ENCODE data around the gene WDR36. TPM values are rescaled to one million over a fixed set of nuclear protein-coding genes. Genes with fewer than 3 reads are reported as not detected.

WDR36 gene
- total and polyA plus RNA-seq, 2 of the 8 experiments (the other 6 are each of a cell fraction or from before 2014, with no cell fraction given): 9.3 to 41.8 TPM

DNA sequence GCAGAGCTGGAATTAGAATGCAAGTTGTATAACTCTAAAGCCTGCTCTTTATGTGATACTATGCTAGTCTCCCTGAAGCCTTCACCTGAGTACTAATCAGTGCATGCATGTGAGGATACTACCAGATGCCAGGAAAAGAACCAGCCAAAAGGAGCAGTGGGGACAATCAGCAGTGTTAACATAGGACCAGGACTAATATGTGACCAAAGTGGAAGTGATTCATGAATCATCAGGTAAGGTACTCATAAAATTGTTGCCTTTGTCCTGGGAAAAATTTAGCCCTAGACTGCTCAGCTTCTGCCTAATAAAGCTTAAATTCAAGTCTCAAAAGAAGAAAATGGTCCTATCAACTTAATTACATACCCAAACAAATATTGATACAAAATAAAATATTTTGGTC lies 34.1 kb upstream of the WDR36 start:
- Histone ChIP-seq H3K9me3 (ENCODE audit: insufficient read depth in 2 of 2, low read depth in 1 of 2, low read length in 1 of 2) (no peaks in the 10 kb centered on the region), H4K5ac (ENCODE audit: insufficient read length, low read depth, low read length) (no peak overlapping the region), H4K20me1 (replicated peaks in 1 of 2; ENCODE audit: control insufficient read depth in 1 of 2, insufficient read depth in 2 of 2, low read length in 2 of 2) (no peaks in the 10 kb centered on the region), H2BK5ac (ENCODE audit: low read depth, low read length) (no peak overlapping the region), H2AK5ac (ENCODE audit: low read depth, low read length) (no peak overlapping the region), H3K9ac (replicated peaks in 1 of 4; ENCODE audit: extremely low read depth in 1 of 4, low read depth in 3 of 4, low read length in 3 of 4) (no peak overlapping the region), H3K4ac (replicated peaks; ENCODE audit: insufficient read length, low read depth, low read length) (no peak overlapping the region), H2BK12ac (ENCODE audit: low read depth, low read length) (no peak overlapping the region), H3K4me2 (ENCODE audit: insufficient read depth in 1 of 2, low read depth in 2 of 2, low read length in 2 of 2) (no peak overlapping the region), H3K27me3 (replicated peaks in 1 of 4; ENCODE audit: control insufficient read depth in 3 of 4, extremely low read depth in 1 of 4, insufficient read depth in 3 of 4, low read length in 3 of 4) (no peaks in the 10 kb centered on the region), H2BK120ac (replicated peaks; ENCODE audit: low read depth, low read length) (no peak overlapping the region), H2AFZ (ENCODE audit: low read length) (no peak overlapping the region), H4K91ac (replicated peaks; ENCODE audit: insufficient read length, low read length) (no peak overlapping the region), H3K4me1 (replicated peaks in 1 of 4; ENCODE audit: control insufficient read depth in 3 of 4, insufficient read depth in 4 of 4, low read length in 3 of 4) (no peaks in the 10 kb centered on the region), H3K18ac (ENCODE audit: extremely low read depth, low read length) (no peak overlapping the region), H3K27ac (ENCODE audit: low read depth, low read length) (no peak overlapping the region), H3K23me2 (ENCODE audit: low read depth, low read length) (no peaks in the 10 kb centered on the region), H3K14ac (ENCODE audit: insufficient read length) (no peak overlapping the region), H3K36me3 (ENCODE audit: control insufficient read depth in 2 of 4, insufficient read depth in 4 of 4, low read length in 3 of 4) (no peaks in the 10 kb centered on the region), H3K56ac (replicated peaks; ENCODE audit: insufficient read length, low read depth, low read length) (no peak overlapping the region), H2BK15ac (ENCODE audit: low read length) (no peak overlapping the region), H3K79me2 (ENCODE audit: control insufficient read depth in 1 of 2, insufficient read depth in 2 of 2, low read length in 2 of 2) (no peaks in the 10 kb centered on the region), H2BK20ac (ENCODE audit: low read length) (no peak overlapping the region), H3K23ac (ENCODE audit: insufficient read length) (no peak overlapping the region), H3K79me1 (ENCODE audit: low read depth, low read length) (no peaks in the 10 kb centered on the region), H3K4me3 (ENCODE audit: extremely low read depth in 1 of 4, insufficient read depth in 2 of 4, low read depth in 3 of 4, low read length in 4 of 4) (no peak overlapping the region), H4K8ac (ENCODE audit: extremely low read depth, insufficient read depth, low read length) (no peak overlapping the region)
- FAIRE-seq: no peak
- ChIA-PET POLR2A (ENCODE audit: partially characterized antibody) (no interaction called here), CTCF (ENCODE audit: partially characterized antibody) (no interaction called here)
- no peak for DNase-seq (ENCODE audit: low read depth in 1 of 2, low spot score in 2 of 2)
- TF ChIP-seq ASH2L (IDR thresholded peaks at IDR 0.05; ENCODE audit: low read length): no peak
- no peak for TF ChIP-seq YY1 (IDR thresholded peaks at IDR 0.05; ENCODE audit: low read depth, low read length)
- no peak for TF ChIP-seq SAP30 (IDR thresholded peaks at IDR 0.05; ENCODE audit: insufficient read depth, insufficient replicate concordance, low read length)
- TF ChIP-seq SRF (IDR thresholded peaks at IDR 0.05; ENCODE audit: low read depth, low read length): no peak
- no peak for TF ChIP-seq CHD2 (IDR thresholded peaks at IDR 0.05; ENCODE audit: low read length)
- TF ChIP-seq KDM1A (IDR thresholded peaks at IDR 0.05; ENCODE audit: borderline replicate concordance, low read length): no peak
- no peak for TF ChIP-seq POLR2AphosphoS5 (IDR thresholded peaks at IDR 0.05; ENCODE audit: low read depth, low read length)
- no peak for TF ChIP-seq SIRT6 (IDR thresholded peaks at IDR 0.05; ENCODE audit: low read length)
- TF ChIP-seq KDM4A (IDR thresholded peaks at IDR 0.05; ENCODE audit: low read depth, low read length, severe bottlenecking): no peak
- TF ChIP-seq NANOG (IDR thresholded peaks at IDR 0.05; ENCODE audit: insufficient read depth, low read depth, low read length, poor library complexity, severe bottlenecking): no peak
- TF ChIP-seq SIN3A (conservative IDR thresholded peaks at IDR 0.05 in 1 of 2, IDR thresholded peaks at IDR 0.05 in 1 of 2; ENCODE audit: low read depth in 1 of 2, low read length in 2 of 2): no peak
- TF ChIP-seq GTF2F1 (IDR thresholded peaks at IDR 0.05; ENCODE audit: borderline replicate concordance, low read depth, low read length): no peak
- TF ChIP-seq RNF2 (IDR thresholded peaks at IDR 0.05; ENCODE audit: borderline replicate concordance, low read depth, low read length, missing control alignments, poor library complexity, severe bottlenecking): no peak
- no peak for TF ChIP-seq MAFK (IDR thresholded peaks at IDR 0.05; ENCODE audit: low read depth, low read length)
- TF ChIP-seq EZH2 (IDR thresholded peaks at IDR 0.05; ENCODE audit: low read depth, low read length, severe bottlenecking): no peak
